C4-2B (cell line): ENCODE measurements around the gene CDC73.

Experiments used
- CTCF ChIP-seq: fragments of 450-650 bp; conservative IDR thresholded peaks from 2 replicates; pipeline ENCODE4 v1.5.1; 2017; ENCODE audit warnings: mild to moderate bottlenecking
- ZFX ChIP-seq: fragments of 450-650 bp; IDR thresholded peaks from 2 replicates; pipeline ENCODE4 v1.6.1; 2017

GRCh38 chr1:193176113-193176512 lies 54.3 kb downstream of the CDC73 start:
- no peak for TF ChIP-seq CTCF
- TF ChIP-seq ZFX = no peak
